Fibroblast of lung (primary cell): ENCODE data around the gene TNFRSF9. TPM values are rescaled to one million over a fixed set of nuclear protein-coding genes. Genes with fewer than 3 reads are reported as not detected.
"Not testable (repeated sequence)": the region's sequence is repeated elsewhere in the genome, so short reads cannot be mapped to it uniquely, and the experiment has no call there.

Experiments
- DNase-seq, 2 donors: peaks; one replicate each; pipeline versions ENCODE4 v3.0.0 to v3.0.0-alpha.2; 2010; ENCODE audit warnings: low read depth in 2 of 2
- H2AFZ ChIP-seq: 2 replicates; pipeline ENCODE4 v1.5.1; 2012; ENCODE audit warnings: low read length, control low read depth, inconsistent platforms
- H3K27ac ChIP-seq: 2 replicates; pipeline ENCODE4 v1.5.1; 2011; ENCODE audit warnings: low read length, control low read depth; ENCODE audit not compliant: insufficient read depth
- H3K27me3 ChIP-seq: 2 replicates; pipeline ENCODE4 v1.5.1; 2011; ENCODE audit warnings: mild to moderate bottlenecking, low read length; ENCODE audit not compliant: control insufficient read depth, insufficient read depth
- H3K36me3 ChIP-seq: 2 replicates; pipeline ENCODE4 v1.5.1; 2011; ENCODE audit warnings: low read length; ENCODE audit not compliant: control insufficient read depth, insufficient read depth
- H3K4me1 ChIP-seq: 2 replicates; pipeline ENCODE4 v1.5.1; 2011; ENCODE audit warnings: low read length; ENCODE audit not compliant: control insufficient read depth, insufficient read depth; ENCODE audit errors: extremely low read depth
- H3K4me2 ChIP-seq: 2 replicates; pipeline ENCODE4 v1.5.1; 2011; ENCODE audit warnings: low read length, control low read depth; ENCODE audit not compliant: insufficient read depth; ENCODE audit errors: extremely low read depth
- H3K4me3 ChIP-seq, 4 experiments: fragments of 200-600 bp in 1 of 4; sonication (generic) in 1 of 4; replicated peaks in 1 of 4; 2 replicates each; pipeline ENCODE4 v1.5.1; 2011 to 2016; ENCODE audit warnings: low read length in 4 of 4, low read depth in 3 of 4, mild to moderate bottlenecking in 3 of 4, control low read depth in 2 of 4, inconsistent platforms in 1 of 4, mixed read lengths in 1 of 4; ENCODE audit not compliant: insufficient read depth in 1 of 4; ENCODE audit errors: control extremely low read depth in 1 of 4
- H3K79me2 ChIP-seq: 2 replicates; pipeline ENCODE4 v1.5.1; 2012; ENCODE audit warnings: mild to moderate bottlenecking, low read length, inconsistent platforms; ENCODE audit not compliant: control insufficient read depth, insufficient read depth
- H3K9ac ChIP-seq: 2 replicates; pipeline ENCODE4 v1.5.1; 2011; ENCODE audit warnings: mild to moderate bottlenecking, low read length, control low read depth; ENCODE audit not compliant: insufficient read depth
- H3K9me3 ChIP-seq: 2 replicates; pipeline ENCODE4 v1.5.1; 2012; ENCODE audit warnings: low read depth, low read length; ENCODE audit not compliant: control insufficient read depth, insufficient read depth
- H4K20me1 ChIP-seq: 2 replicates; pipeline ENCODE4 v1.5.1; 2011; ENCODE audit warnings: low read length; ENCODE audit not compliant: control insufficient read depth, insufficient read depth; ENCODE audit errors: extremely low read depth
- CTCF ChIP-seq, 2 donors: IDR thresholded peaks in 1 of 2; conservative IDR thresholded peaks in 1 of 2; 1 replicate in 1 of 2; 2 replicates in 1 of 2; pipeline ENCODE4 v1.5.1; 2011 to 2012; ENCODE audit warnings: low read length in 2 of 2, control low read depth in 1 of 2, inconsistent platforms in 1 of 2, low read depth in 1 of 2, mild to moderate bottlenecking in 1 of 2
- EZH2 ChIP-seq: IDR thresholded peaks from 2 replicates; pipeline ENCODE4 v1.5.1; 2012; ENCODE audit warnings: low read length, control low read depth, mild to moderate bottlenecking; ENCODE audit errors: missing control alignments
- polyA plus RNA-seq, 2 donors: library from polyadenylated mRNA; depleted of rRNA in 1 of 2; stranded (reverse) in 1 of 2; unstranded in 1 of 2; fragments of >200 nt; gene quantifications; 2 replicates each; pipeline ENCODE4 v1.2.1, GENCODE V29; 2011 to 2012; ENCODE audit warnings: missing spikeins in 1 of 2
- total RNA-seq: library from RNA; depleted of rRNA; stranded (reverse); fragments of >200 nt; gene quantifications from 2 replicates; pipeline ENCODE4 v1.2.1, GENCODE V29; 2014

The TNFRSF9 gene
- total and polyA plus RNA-seq, 2 donors (not counting 1 experiment from before 2014, with no cell fraction given), result 0.02 TPM; not detected in 1

- DNase-seq, result no peak
These were observed 12.4 kb downstream of the TNFRSF9 start for GRCh38 chr1:7928247-7928646.

GRCh38 chr1:7927061-7927460, 13.6 kb downstream of the TNFRSF9 start:
- H2AFZ ChIP-seq, H4K20me1 ChIP-seq, DNase-seq, H3K27ac ChIP-seq, H3K79me2 ChIP-seq, H3K4me1 ChIP-seq, H3K27me3 ChIP-seq, H3K36me3 ChIP-seq, H3K4me2 ChIP-seq, H3K9me3 ChIP-seq, H3K4me3 ChIP-seq, H3K9ac ChIP-seq: not testable (repeated sequence)

More at GRCh38 chr1:7928247-7928646, 12.4 kb downstream of the TNFRSF9 start:
- no peaks in the 10 kb centered on the region for H3K9me3 ChIP-seq
- H3K9ac ChIP-seq, result no peak overlapping the region
- no peaks in the 10 kb centered on the region for H3K79me2 ChIP-seq
- H3K4me3 ChIP-seq, result no peak overlapping the region
- H3K27me3 ChIP-seq, result peaks cover 3% of the 10 kb centered on the region
- no peaks in the 10 kb centered on the region for H3K36me3 ChIP-seq
- no peak overlapping the region for H3K27ac ChIP-seq
- no peak for TF ChIP-seq CTCF (conservative IDR thresholded peaks at IDR 0.05 in 1 of 2, IDR thresholded peaks at IDR 0.05 in 1 of 2; ENCODE audit: low read depth in 1 of 2, low read length in 2 of 2)
- no peak for TF ChIP-seq EZH2
- no peak overlapping the region for H3K4me2 ChIP-seq
- no peaks in the 10 kb centered on the region for H3K4me1 ChIP-seq
- no peaks in the 10 kb centered on the region for H4K20me1 ChIP-seq
- no peak overlapping the region for H2AFZ ChIP-seq

- no peaks in the 10 kb centered on the region for H3K79me2 ChIP-seq
- no peak overlapping the region for H3K9ac ChIP-seq
- no peak overlapping the region for H3K4me3 ChIP-seq
- no peaks in the 10 kb centered on the region for H4K20me1 ChIP-seq
- no peaks in the 10 kb centered on the region for H3K27me3 ChIP-seq
- H3K4me1 ChIP-seq, result no peaks in the 10 kb centered on the region
- H3K9me3 ChIP-seq, result no peaks in the 10 kb centered on the region
- no peak overlapping the region for H3K4me2 ChIP-seq
- no peaks in the 10 kb centered on the region for H3K36me3 ChIP-seq
- DNase-seq, result peak; percentile 21 to 68
- no peak overlapping the region for H2AFZ ChIP-seq
- TF ChIP-seq CTCF (conservative IDR thresholded peaks at IDR 0.05 in 1 of 2, IDR thresholded peaks at IDR 0.05 in 1 of 2; ENCODE audit: low read depth in 1 of 2, low read length in 2 of 2), result no peak
- TF ChIP-seq EZH2, result no peak
- H3K27ac ChIP-seq, result no peak overlapping the region
These were observed 18.3 kb downstream of the TNFRSF9 start for GRCh38 chr1:7922301-7922700.
